ENCODE data around the gene HOXC10. TPM values are rescaled to one million over a fixed set of nuclear protein-coding genes. Genes with fewer than 3 reads are reported as not detected.

The HOXC10 gene
- total and polyA plus RNA-seq, 7 experiments from 2014 or later: not detected

DNA sequence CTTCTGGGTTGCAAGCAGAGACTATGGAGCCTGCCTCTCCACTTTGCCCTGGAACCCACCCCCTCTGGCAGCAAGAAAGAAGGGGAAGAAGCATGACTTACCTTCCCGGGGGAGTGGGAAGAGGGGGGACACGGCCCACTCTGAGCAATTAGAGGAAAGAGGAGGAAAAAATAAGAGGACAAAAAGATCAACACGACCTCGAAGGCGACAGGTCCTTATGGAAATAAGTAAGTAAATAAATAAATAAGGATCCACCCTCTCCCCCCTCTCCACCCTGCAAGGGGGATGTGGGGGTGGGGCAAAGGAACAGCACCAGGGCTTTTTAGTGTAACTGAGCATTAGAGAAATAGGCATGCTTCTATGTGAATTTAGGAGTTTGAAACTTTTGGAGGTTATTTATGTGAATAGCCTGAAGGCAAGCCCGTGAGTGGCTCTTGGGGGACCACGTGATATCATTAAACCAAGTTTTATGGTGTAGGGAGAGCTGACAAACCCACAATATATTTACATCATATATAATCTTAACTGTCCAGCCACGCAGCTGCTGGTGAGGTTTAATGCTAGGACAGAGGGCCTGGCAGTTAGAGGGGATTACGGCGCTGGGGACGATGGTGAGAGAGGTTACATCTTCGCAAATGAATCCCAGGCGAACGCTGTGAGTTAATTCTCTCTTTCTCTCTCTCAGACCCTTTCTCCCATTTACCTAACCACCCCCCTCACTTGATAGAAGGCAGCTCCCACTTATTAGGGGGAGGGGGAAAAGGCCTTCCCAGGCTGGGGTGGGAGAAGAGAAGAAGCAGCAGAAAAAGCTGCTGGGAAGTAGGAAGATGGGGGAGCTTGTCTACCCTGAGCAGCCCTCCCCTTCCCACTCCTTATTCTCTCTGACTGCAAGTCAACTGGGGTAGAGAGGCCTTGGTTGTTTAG is 52.7 kb downstream of the HOXC10 start:
- H3K4me3 Mint-ChIP-seq: peak overlapping the region in 1 of 10 donors; percentile 38
- ChIA-PET POLR2A (no interaction called here), CTCF (interaction anchor here (1.3 to 2.5 kb wide), 3 partner anchors 16 to 168 kb away, joined by 3 to 6 read pairs (median 5); no protein-coding TSS in a partner anchor)
- no peak overlapping the region for H3K27ac Mint-ChIP-seq
- intact Hi-C loops (cut with micrococcal nuclease): no loop called here
- Histone ChIP-seq H3K4me3 (ENCODE audit: low read length) (no peak overlapping the region), H3K9me3 (ENCODE audit: control insufficient read depth in 2 of 3, low read length in 3 of 3) (peaks cover 0 to 4% (median 0%) of the 10 kb centered on the region in 3 experiments), H3K27me3 (ENCODE audit: control insufficient read depth in 2 of 2, insufficient read depth in 2 of 2, low read length in 2 of 2) (peaks cover 4 to 32% of the 10 kb centered on the region in 2 donors), H3K4me1 (ENCODE audit: control insufficient read depth in 2 of 2, insufficient read depth in 2 of 2, low read length in 2 of 2) (peaks cover 7 to 9% of the 10 kb centered on the region in 2 donors), H3K27ac (ENCODE audit: low read depth, low read length) (no peak overlapping the region), H3K36me3 (ENCODE audit: control insufficient read depth in 2 of 3, insufficient read depth in 3 of 3, low read length in 3 of 3) (no peaks in the 10 kb centered on the region)
- H3K27me3 Mint-ChIP-seq: peaks cover 75 to 93% (median 84%) of the 10 kb centered on the region in 5 donors
- ATAC-seq (no peak), DNase-seq (no peak)
- H3K36me3 Mint-ChIP-seq: peaks cover 0 to 4% (median 0%) of the 10 kb centered on the region in 5 donors
- peaks cover 0 to 4% (median 3%) of the 10 kb centered on the region in 11 donors for H3K9me3 Mint-ChIP-seq
- H3K4me1 Mint-ChIP-seq: peaks cover 0 to 20% (median 11%) of the 10 kb centered on the region in 7 donors

DNA sequence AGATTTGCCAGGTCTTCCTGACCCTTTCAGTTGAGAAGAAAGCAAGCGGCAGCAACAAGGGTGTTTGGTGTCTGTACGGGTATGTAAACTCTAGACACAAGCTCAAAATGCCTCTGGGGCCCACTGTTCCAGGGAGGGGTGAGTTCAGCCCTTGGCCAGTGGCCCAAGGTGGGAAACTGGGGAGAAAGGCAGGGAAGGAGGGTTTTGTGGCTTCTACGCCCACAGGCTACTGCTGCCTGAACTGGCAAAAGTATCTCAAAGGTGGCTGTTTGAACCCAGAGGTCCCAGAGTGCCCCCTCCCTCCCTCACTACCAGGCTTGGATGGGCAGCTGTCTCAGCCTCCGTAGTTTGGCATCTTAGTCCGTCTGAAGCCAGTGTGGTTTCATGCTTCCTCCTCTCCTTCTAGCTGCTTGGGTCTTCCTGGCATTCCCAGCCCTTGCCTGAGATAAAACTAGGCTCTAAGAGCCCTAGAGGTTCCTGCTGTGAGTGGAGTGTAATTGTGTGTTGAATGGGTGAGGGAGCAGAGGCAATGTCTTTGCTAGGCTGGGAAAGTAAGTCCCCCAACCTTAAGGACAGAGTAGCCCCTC is 53.4 kb downstream of the HOXC10 start:
- no peak overlapping the region for H3K4me3 Mint-ChIP-seq
- CTCF ChIA-PET: interaction anchor here (0.9 to 2.5 kb wide), 2 partner anchors 15 to 162 kb away, joined by 4 to 6 read pairs; partner anchors contain the start of gene HOXC4
- peaks cover 0 to 4% (median 0%) of the 10 kb centered on the region in 5 donors for H3K36me3 Mint-ChIP-seq
- H3K27ac ChIP-seq (ENCODE audit: low read depth, low read length): no peak overlapping the region
- no peak overlapping the region for H3K4me3 ChIP-seq (ENCODE audit: low read length)
- intact Hi-C loops (cut with micrococcal nuclease): no loop called here
- H3K4me1 ChIP-seq (ENCODE audit: control insufficient read depth in 2 of 2, insufficient read depth in 2 of 2, low read length in 2 of 2): peaks cover 1 to 4% of the 10 kb centered on the region in 2 donors
- DNase-seq (no peak), ATAC-seq (no peak)
- H3K36me3 ChIP-seq (ENCODE audit: control insufficient read depth in 2 of 3, insufficient read depth in 3 of 3, low read length in 3 of 3): no peaks in the 10 kb centered on the region
- H3K27ac Mint-ChIP-seq: no peak overlapping the region
- peaks cover 4 to 25% of the 10 kb centered on the region in 2 donors for H3K27me3 ChIP-seq (ENCODE audit: control insufficient read depth in 2 of 2, insufficient read depth in 2 of 2, low read length in 2 of 2)
- peaks cover 77 to 93% (median 86%) of the 10 kb centered on the region in 5 donors for H3K27me3 Mint-ChIP-seq
- POLR2A ChIA-PET: no interaction called here
- H3K9me3 Mint-ChIP-seq: no peaks in the 10 kb centered on the region
- H3K4me1 Mint-ChIP-seq: peaks cover 0 to 15% (median 8%) of the 10 kb centered on the region in 7 donors
- no peaks in the 10 kb centered on the region for H3K9me3 ChIP-seq (ENCODE audit: control insufficient read depth in 2 of 3, low read length in 3 of 3)

DNA sequence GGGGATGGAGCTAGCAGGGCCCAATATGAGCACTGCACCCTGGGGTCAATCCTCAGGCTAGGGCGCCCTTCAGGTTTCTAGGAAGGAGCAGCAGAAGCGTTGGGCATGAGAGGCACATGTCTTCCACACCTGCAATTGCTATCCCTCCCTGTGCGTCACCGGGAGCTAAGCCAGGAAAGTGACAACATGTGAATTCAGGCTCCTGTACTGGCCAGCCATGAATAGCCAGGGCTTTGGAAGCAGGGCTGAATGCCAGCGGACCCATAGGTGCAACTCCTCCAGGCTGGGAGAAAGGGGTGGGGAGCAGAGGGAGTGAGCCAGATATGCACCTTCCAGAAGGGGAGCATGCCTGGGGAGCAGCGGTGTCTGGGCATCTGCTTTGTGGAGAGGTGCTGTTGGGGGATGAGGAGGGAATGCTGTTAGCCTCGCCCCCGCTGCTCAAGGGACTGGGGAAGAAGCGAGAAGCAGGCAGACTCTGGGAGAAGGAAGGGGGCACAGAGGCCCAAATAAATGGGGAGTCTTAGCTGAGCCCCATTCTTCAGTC is 54.0 kb downstream of the HOXC10 start:
- ATAC-seq (no peak), DNase-seq (no peak)
- ChIA-PET CTCF (interaction anchor here (0.9 to 2.5 kb wide), 2 partner anchors 14 to 162 kb away, joined by 4 to 6 read pairs; partner anchors contain the start of gene HOXC4), POLR2A (no interaction called here)
- Mint-ChIP-seq H3K4me3 (no peak overlapping the region), H3K9me3 (no peaks in the 10 kb centered on the region), H3K27ac (no peak overlapping the region), H3K4me1 (peaks cover 0 to 16% (median 10%) of the 10 kb centered on the region in 7 donors), H3K27me3 (peaks cover 78 to 95% (median 88%) of the 10 kb centered on the region in 5 donors), H3K36me3 (peaks cover 0 to 4% (median 0%) of the 10 kb centered on the region in 5 donors)
- Histone ChIP-seq H3K9me3 (ENCODE audit: control insufficient read depth in 2 of 3, low read length in 3 of 3) (no peaks in the 10 kb centered on the region), H3K4me3 (ENCODE audit: low read length) (no peak overlapping the region), H3K4me1 (ENCODE audit: control insufficient read depth in 2 of 2, insufficient read depth in 2 of 2, low read length in 2 of 2) (no peaks in the 10 kb centered on the region), H3K27ac (ENCODE audit: low read depth, low read length) (no peak overlapping the region), H3K27me3 (ENCODE audit: control insufficient read depth in 2 of 2, insufficient read depth in 2 of 2, low read length in 2 of 2) (peaks cover 4 to 23% of the 10 kb centered on the region in 2 donors), H3K36me3 (ENCODE audit: control insufficient read depth in 2 of 3, insufficient read depth in 3 of 3, low read length in 3 of 3) (no peaks in the 10 kb centered on the region)
- intact Hi-C loops (cut with micrococcal nuclease): no loop called here

DNA sequence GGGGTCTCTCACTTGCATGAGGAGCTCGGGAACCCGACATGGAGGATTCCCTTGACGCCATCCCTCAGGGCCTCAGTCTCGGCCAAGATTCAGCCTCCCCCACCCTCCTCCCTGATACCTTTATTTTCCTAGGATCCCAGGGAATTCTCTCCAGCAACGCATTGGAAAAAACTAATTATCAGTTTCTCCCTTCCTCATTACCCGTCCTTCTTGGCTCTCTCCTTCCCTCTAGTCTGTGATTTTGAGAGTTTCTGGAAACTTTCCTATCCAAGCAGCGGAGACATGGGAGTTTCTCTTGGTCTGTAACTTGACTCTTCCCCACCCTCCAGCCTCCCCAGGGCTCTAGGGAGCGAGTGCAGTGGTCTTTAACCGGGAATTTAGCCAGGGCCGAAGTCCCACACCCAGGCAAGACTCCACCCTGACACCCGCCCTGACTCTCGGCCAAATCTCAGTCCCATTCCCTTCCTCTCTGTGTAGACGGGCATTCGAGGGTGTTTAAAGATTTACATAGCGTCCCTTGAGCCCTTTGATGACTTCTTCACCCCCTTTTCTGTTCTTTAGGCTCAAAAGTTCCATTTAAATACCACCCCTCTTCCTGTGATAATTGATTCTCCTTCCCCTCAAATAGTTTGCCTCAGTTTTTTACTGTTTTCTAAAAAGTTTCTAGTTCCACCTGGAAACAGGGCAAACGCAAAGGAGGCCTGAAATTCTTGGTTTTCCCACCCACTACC is 54.6 kb downstream of the HOXC10 start:
- Mint-ChIP-seq H3K27me3 (peaks cover 79 to 96% (median 91%) of the 10 kb centered on the region in 5 donors), H3K4me3 (no peak overlapping the region), H3K9me3 (no peaks in the 10 kb centered on the region), H3K27ac (no peak overlapping the region), H3K36me3 (peaks cover 0 to 4% (median 0%) of the 10 kb centered on the region in 5 donors), H3K4me1 (peaks cover 0 to 17% (median 11%) of the 10 kb centered on the region in 7 donors)
- Histone ChIP-seq H3K27ac (ENCODE audit: low read depth, low read length) (no peak overlapping the region), H3K4me1 (ENCODE audit: control insufficient read depth in 2 of 2, insufficient read depth in 2 of 2, low read length in 2 of 2) (no peaks in the 10 kb centered on the region), H3K27me3 (ENCODE audit: control insufficient read depth in 2 of 2, insufficient read depth in 2 of 2, low read length in 2 of 2) (peaks cover 4 to 18% of the 10 kb centered on the region in 2 donors), H3K9me3 (ENCODE audit: control insufficient read depth in 2 of 3, low read length in 3 of 3) (no peaks in the 10 kb centered on the region), H3K36me3 (ENCODE audit: control insufficient read depth in 2 of 3, insufficient read depth in 3 of 3, low read length in 3 of 3) (no peaks in the 10 kb centered on the region), H3K4me3 (ENCODE audit: low read length) (no peak overlapping the region)
- CTCF ChIA-PET: interaction anchor here (0.9 kb wide), 1 partner anchor 13 kb away, joined by 4 read pairs; the partner anchor contains the start of gene HOXC4
- POLR2A ChIA-PET: no interaction called here
- intact Hi-C loops (cut with micrococcal nuclease): no loop called here
- DNase-seq (no peak), ATAC-seq (no peak)

Small RNA genes within 50 kb of the gene (microRNA-seq; reads per million reads assigned to microRNA genes)
- gene MIR196A2 (ENCODE audit: borderline microRNAs expressed) (not detected), gene MIR615 (ENCODE audit: borderline microRNAs expressed) (1.6 reads per million)

Other genes starting within 250 kb of the HOXC10 start
- gene CISTR, start 233.2 kb upstream of the HOXC10 start, total RNA-seq: not detected
- not detected for gene CISTR, start 233.2 kb upstream of the HOXC10 start, polyA plus RNA-seq
- not detected for gene HOXC13, start 46.3 kb upstream of the HOXC10 start, total RNA-seq
- gene HOXC13, start 46.3 kb upstream of the HOXC10 start, polyA plus RNA-seq: not detected
- not detected for gene HOXC12, start 30.2 kb upstream of the HOXC10 start, total RNA-seq
- gene HOXC12, start 30.2 kb upstream of the HOXC10 start, polyA plus RNA-seq: not detected
- gene HOXC11, start 12.0 kb upstream of the HOXC10 start, total RNA-seq: not detected
- gene HOXC11, start 12.0 kb upstream of the HOXC10 start, polyA plus RNA-seq: not detected
- not detected for gene HOTAIR, start 10.2 kb upstream of the HOXC10 start, total RNA-seq
- gene HOTAIR, start 10.2 kb upstream of the HOXC10 start, polyA plus RNA-seq: not detected
- gene HOXC9, start 15.0 kb downstream of the HOXC10 start, total RNA-seq: not detected
- gene HOXC9, start 15.0 kb downstream of the HOXC10 start, polyA plus RNA-seq: not detected
- gene HOXC8, start 23.8 kb downstream of the HOXC10 start, total RNA-seq: not detected
- not detected for gene HOXC8, start 23.8 kb downstream of the HOXC10 start, polyA plus RNA-seq
- not detected for gene HOXC6, start 43.3 kb downstream of the HOXC10 start, total RNA-seq
- gene HOXC6, start 43.3 kb downstream of the HOXC10 start, polyA plus RNA-seq: not detected
- not detected for gene HOXC5, start 47.9 kb downstream of the HOXC10 start, total RNA-seq
- not detected for gene HOXC5, start 47.9 kb downstream of the HOXC10 start, polyA plus RNA-seq
- gene HOXC4, start 68.7 kb downstream of the HOXC10 start, total RNA-seq: under 1 TPM in 2 of 5 experiments, not detected in 3; 0.24 to 0.98 TPM
- not detected for gene HOXC4, start 68.7 kb downstream of the HOXC10 start, polyA plus RNA-seq
- gene SMUG1, start 203.8 kb downstream of the HOXC10 start, total RNA-seq: 10 to 100 TPM in 4 of 5 experiments, 1 to 10 TPM in 1; 9.4 to 29.9 (median 22.2) TPM
- gene SMUG1, start 203.8 kb downstream of the HOXC10 start, polyA plus RNA-seq: 10 to 100 TPM; 20.6 to 25.0 TPM